ENCODE results near the gene BHMT2. TPM values are rescaled to one million over a fixed set of nuclear protein-coding genes. Genes with fewer than 3 reads are reported as not detected.

The BHMT2 gene
- total and polyA plus RNA-seq, 2 of the 13 experiments (the other 11 are each of a cell fraction or from before 2014, with no cell fraction given), result 13.8 to 18.8 TPM

- TF ChIP-seq CENPBD1 (CRISPR knock-in tag; IDR thresholded peaks at IDR 0.05; ENCODE audit: borderline replicate concordance, low read depth) (no peak), ZFP36L2 (CRISPR knock-in tag; IDR thresholded peaks at IDR 0.05) (no peak), ZNF646 (CRISPR knock-in tag; IDR thresholded peaks at IDR 0.05) (no peak), GABPA (IDR thresholded peaks at IDR 0.05; ENCODE audit: low read depth, low read length) (no peak), GABPA (CRISPR knock-in tag; IDR thresholded peaks at IDR 0.05; ENCODE audit: low read depth) (peak; percentile 30; the same call in 1 of the 2 replicates), SOX6 (IDR thresholded peaks at IDR 0.05) (no peak), SOX6 (CRISPR knock-in tag; IDR thresholded peaks at IDR 0.05) (peak; percentile 34; the same call in 1 of the 2 replicates), GATAD2A (CRISPR knock-in tag; IDR thresholded peaks at IDR 0.05) (peak; percentile 31; the same call in 1 of the 2 replicates), MYNN (CRISPR knock-in tag; IDR thresholded peaks at IDR 0.05; ENCODE audit: low read depth) (no peak), XBP1 (CRISPR knock-in tag; IDR thresholded peaks at IDR 0.05) (no peak), XRCC5 (optimal IDR thresholded peaks at IDR 0.05; ENCODE audit: low read length) (peak; percentile 89), MTERF4 (CRISPR knock-in tag; IDR thresholded peaks at IDR 0.05) (no peak), FOXA1 (IDR thresholded peaks at IDR 0.05) (no peak), FOXA1 (CRISPR knock-in tag; IDR thresholded peaks at IDR 0.05) (no peak), ZZZ3 (CRISPR knock-in tag; IDR thresholded peaks at IDR 0.05; ENCODE audit: borderline replicate concordance) (no peak), ZNF414 (CRISPR knock-in tag; IDR thresholded peaks at IDR 0.05) (no peak), TSC22D2 (CRISPR knock-in tag; IDR thresholded peaks at IDR 0.05; ENCODE audit: borderline replicate concordance) (no peak), ZNF362 (CRISPR knock-in tag; IDR thresholded peaks at IDR 0.05; ENCODE audit: borderline replicate concordance) (no peak), ZNF674 (CRISPR knock-in tag; IDR thresholded peaks at IDR 0.05; ENCODE audit: low read depth) (no peak), ZNF839 (CRISPR knock-in tag; IDR thresholded peaks at IDR 0.05; ENCODE audit: borderline replicate concordance) (no peak), ZNF264 (CRISPR knock-in tag; IDR thresholded peaks at IDR 0.05) (no peak), MED8 (CRISPR knock-in tag; IDR thresholded peaks at IDR 0.05; ENCODE audit: insufficient replicate concordance) (no peak)
These were observed 64.3 kb downstream of the BHMT2 start (continued) for GRCh38 chr5:79133657-79134451.
